OCI-LY3 (cell line): ENCODE data around the gene LENG9.
"Not testable (repeated sequence)": the region's sequence is repeated elsewhere in the genome, so short reads cannot be mapped to it uniquely, and the experiment has no call there.

Experiments used
- H2AFZ ChIP-seq: fragments of 200-600, 300-600 bp; shearing (Covaris generic); 2 replicates; pipeline ENCODE4 v1.6.0; 2014; ENCODE audit warnings: antibody characterized with exemption, low read depth, low read length
- H3K27ac ChIP-seq: fragments of 200-600, 300-600 bp; sonication (generic); 2 replicates; pipeline ENCODE4 v1.5.1; 2014; ENCODE audit warnings: mild to moderate bottlenecking, low read length, moderate library complexity, mixed read lengths
- H3K27me3 ChIP-seq: fragments of 200-600, 300-600 bp; sonication (generic); 2 replicates; pipeline ENCODE4 v1.6.1; 2014; ENCODE audit warnings: low read depth, low read length, mixed read lengths
- H3K36me3 ChIP-seq: fragments of 200-600, 300-600 bp; sonication (generic); replicated peaks from 2 replicates; pipeline ENCODE3; 2014; ENCODE audit warnings: low read depth, low read length, mixed read lengths
- H3K4me1 ChIP-seq: fragments of 300-600, 200-600 bp; sonication (generic); 2 replicates; pipeline ENCODE4 v1.6.1; 2014; ENCODE audit warnings: low read length, mixed read lengths
- H3K4me2 ChIP-seq: fragments of 200-600, 300-600 bp; sonication (generic); 2 replicates; pipeline ENCODE4 v1.6.1; 2014; ENCODE audit warnings: low read length, mixed read lengths
- H3K4me3 ChIP-seq: fragments of 300-600, 200-600 bp; sonication (generic); 2 replicates; pipeline ENCODE4 v1.5.1; 2014; ENCODE audit warnings: antibody characterized with exemption, mild to moderate bottlenecking, low read length, moderate library complexity
- H3K79me2 ChIP-seq: fragments of 300-600, 200-600 bp; shearing (Covaris generic); 2 replicates; pipeline ENCODE4 v1.6.1; 2014; ENCODE audit warnings: mild to moderate bottlenecking, low read length, mixed read lengths
- H3K9ac ChIP-seq: fragments of 300-600, 200-600 bp; shearing (Covaris generic); 2 replicates; pipeline ENCODE4 v1.6.0; 2014; ENCODE audit warnings: mild to moderate bottlenecking, low read length, moderate library complexity
- H3K9me3 ChIP-seq: fragments of 200-600, 300-600 bp; shearing (Covaris generic); 2 replicates; pipeline ENCODE4 v1.6.1; 2014; ENCODE audit warnings: low read length, mixed read lengths; ENCODE audit not compliant: insufficient read depth
- H4K20me1 ChIP-seq: fragments of 200-600, 300-600 bp; sonication (generic); 2 replicates; pipeline ENCODE4 v1.6.1; 2016; ENCODE audit warnings: low read length, mixed read lengths; ENCODE audit not compliant: insufficient read depth
- EZH2phosphoT487 ChIP-seq: fragments of 200-600 bp; shearing (Covaris generic); IDR thresholded peaks from 2 replicates; pipeline ENCODE4 v1.6.1; 2018; ENCODE audit warnings: antibody characterized with exemption, mixed run types, low read depth
- TF ChIP-seq, protein P1 (sequence below): fragments of 200-600, 300-600 bp; sonication (generic); IDR thresholded peaks from 2 replicates; pipeline ENCODE4 v1.5.1; 2014; ENCODE audit warnings: antibody characterized with exemption, low read length, low read depth

Gene LENG9

GRCh38 chr19:54448040-54448773 is 15.4 kb downstream of the LENG9 start:
- H3K27me3 ChIP-seq, result no peaks in the 10 kb centered on the region
- peak overlapping the region; percentile 82 for H3K27ac ChIP-seq
- peak overlapping the region; percentile 95 for H3K9ac ChIP-seq
- peaks cover 22% of the 10 kb centered on the region for H3K4me1 ChIP-seq
- H3K4me2 ChIP-seq, result peak overlapping the region; percentile 69
- H3K36me3 ChIP-seq, result peaks cover 37% of the 10 kb centered on the region
- H3K9me3 ChIP-seq, result no peaks in the 10 kb centered on the region
- TF ChIP-seq EZH2phosphoT487, result no peak
- TF ChIP-seq, protein P1, sequence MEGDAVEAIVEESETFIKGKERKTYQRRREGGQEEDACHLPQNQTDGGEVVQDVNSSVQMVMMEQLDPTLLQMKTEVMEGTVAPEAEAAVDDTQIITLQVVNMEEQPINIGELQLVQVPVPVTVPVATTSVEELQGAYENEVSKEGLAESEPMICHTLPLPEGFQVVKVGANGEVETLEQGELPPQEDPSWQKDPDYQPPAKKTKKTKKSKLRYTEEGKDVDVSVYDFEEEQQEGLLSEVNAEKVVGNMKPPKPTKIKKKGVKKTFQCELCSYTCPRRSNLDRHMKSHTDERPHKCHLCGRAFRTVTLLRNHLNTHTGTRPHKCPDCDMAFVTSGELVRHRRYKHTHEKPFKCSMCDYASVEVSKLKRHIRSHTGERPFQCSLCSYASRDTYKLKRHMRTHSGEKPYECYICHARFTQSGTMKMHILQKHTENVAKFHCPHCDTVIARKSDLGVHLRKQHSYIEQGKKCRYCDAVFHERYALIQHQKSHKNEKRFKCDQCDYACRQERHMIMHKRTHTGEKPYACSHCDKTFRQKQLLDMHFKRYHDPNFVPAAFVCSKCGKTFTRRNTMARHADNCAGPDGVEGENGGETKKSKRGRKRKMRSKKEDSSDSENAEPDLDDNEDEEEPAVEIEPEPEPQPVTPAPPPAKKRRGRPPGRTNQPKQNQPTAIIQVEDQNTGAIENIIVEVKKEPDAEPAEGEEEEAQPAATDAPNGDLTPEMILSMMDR, result no peak
- H3K79me2 ChIP-seq, result peaks cover 63% of the 10 kb centered on the region
- peak overlapping the region; percentile 9 for H2AFZ ChIP-seq
- peak overlapping the region; percentile 93 for H3K4me3 ChIP-seq
- peaks cover 36% of the 10 kb centered on the region for H4K20me1 ChIP-seq

GRCh38 chr19:54446349-54446748 is 17.2 kb downstream of the LENG9 start:
- H3K36me3 ChIP-seq, result peaks cover 22% of the 10 kb centered on the region
- H4K20me1 ChIP-seq, result peaks cover 19% of the 10 kb centered on the region
- not testable (repeated sequence) for H3K9ac ChIP-seq, H3K27me3 ChIP-seq, H2AFZ ChIP-seq, H3K9me3 ChIP-seq, H3K27ac ChIP-seq, H3K4me2 ChIP-seq, H3K4me3 ChIP-seq
- peaks cover 45% of the 10 kb centered on the region for H3K79me2 ChIP-seq
- peaks cover 22% of the 10 kb centered on the region for H3K4me1 ChIP-seq

- H4K20me1 ChIP-seq, result peaks cover 7% of the 10 kb centered on the region
- H3K79me2 ChIP-seq, result peaks cover 29% of the 10 kb centered on the region
- no peaks in the 10 kb centered on the region for H3K27me3 ChIP-seq
- no peak overlapping the region for H3K27ac ChIP-seq
- TF ChIP-seq, protein P1, result no peak
- no peak for TF ChIP-seq EZH2phosphoT487
- H3K9ac ChIP-seq, result no peak overlapping the region
- H3K4me2 ChIP-seq, result no peak overlapping the region
- H3K9me3 ChIP-seq, result no peaks in the 10 kb centered on the region
- H3K4me1 ChIP-seq, result peaks cover 10% of the 10 kb centered on the region
- peaks cover 20% of the 10 kb centered on the region for H3K36me3 ChIP-seq
- no peak overlapping the region for H2AFZ ChIP-seq
- H3K4me3 ChIP-seq, result no peak overlapping the region
Observed at GRCh38 chr19:54444737-54445136, 18.8 kb downstream of the LENG9 start.

DNA sequence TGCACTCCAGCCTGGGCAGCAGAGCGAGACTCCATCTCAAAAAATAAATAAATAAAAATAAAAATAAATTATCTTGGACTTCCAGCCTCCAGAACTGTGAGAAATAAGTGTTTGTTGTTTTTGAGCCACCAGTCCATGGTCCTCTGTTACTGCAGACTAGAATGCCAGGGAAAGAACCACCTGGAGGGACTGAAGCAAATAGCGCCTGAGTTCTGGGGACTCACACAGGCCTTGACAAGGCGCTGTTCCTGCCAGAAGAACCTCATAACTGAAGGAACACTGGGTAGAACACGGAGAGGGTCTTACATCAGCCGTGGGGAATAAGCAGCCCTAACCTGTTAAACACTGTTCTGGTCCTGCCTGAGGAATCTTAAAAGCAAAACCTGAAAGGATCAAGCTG is 22.9 kb downstream of the LENG9 start:
- H3K4me3 ChIP-seq, result no peak overlapping the region

More for the DNA sequence above, 22.9 kb downstream of the LENG9 start:
- no peaks in the 10 kb centered on the region for H3K79me2 ChIP-seq
- H3K4me1 ChIP-seq, result no peaks in the 10 kb centered on the region
- no peak overlapping the region for H2AFZ ChIP-seq
- H3K36me3 ChIP-seq, result peaks cover 21% of the 10 kb centered on the region
- H3K9me3 ChIP-seq, result no peaks in the 10 kb centered on the region
- no peaks in the 10 kb centered on the region for H3K27me3 ChIP-seq
- H4K20me1 ChIP-seq, result peaks cover 11% of the 10 kb centered on the region; the same call in 1 of the 2 replicates
- H3K9ac ChIP-seq, result no peak overlapping the region
- H3K27ac ChIP-seq, result no peak overlapping the region
- no peak for TF ChIP-seq EZH2phosphoT487
- TF ChIP-seq, protein P1, result no peak
- no peak overlapping the region for H3K4me2 ChIP-seq
